ENCODE measurements around the gene ANKMY2.

The ANKMY2 gene

GRCh38 chr7:16657656-16658279 lies 12.2 kb upstream of the ANKMY2 start:
- peak; percentile 13 to 36 for DNase-seq

DNA sequence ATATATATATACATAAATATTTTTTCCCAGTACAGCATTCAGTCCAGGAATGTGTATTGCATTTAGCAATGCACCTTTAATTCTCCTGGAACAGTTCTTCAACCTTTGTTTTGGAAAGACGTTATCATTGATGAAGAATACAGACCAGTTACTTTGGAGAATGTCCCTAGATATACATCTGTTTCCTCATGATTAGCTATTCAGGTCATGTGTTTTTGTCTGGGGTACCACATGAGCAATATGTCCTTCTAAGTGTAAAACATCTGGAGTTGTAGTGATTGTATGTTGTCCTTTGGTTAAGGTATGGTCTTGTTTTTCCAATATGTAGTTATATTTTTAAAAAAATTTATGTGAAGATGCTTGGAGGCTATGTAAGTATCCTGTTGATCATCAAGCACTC lies 10.6 kb upstream of the ANKMY2 start:
- no peak for DNase-seq

DNA sequence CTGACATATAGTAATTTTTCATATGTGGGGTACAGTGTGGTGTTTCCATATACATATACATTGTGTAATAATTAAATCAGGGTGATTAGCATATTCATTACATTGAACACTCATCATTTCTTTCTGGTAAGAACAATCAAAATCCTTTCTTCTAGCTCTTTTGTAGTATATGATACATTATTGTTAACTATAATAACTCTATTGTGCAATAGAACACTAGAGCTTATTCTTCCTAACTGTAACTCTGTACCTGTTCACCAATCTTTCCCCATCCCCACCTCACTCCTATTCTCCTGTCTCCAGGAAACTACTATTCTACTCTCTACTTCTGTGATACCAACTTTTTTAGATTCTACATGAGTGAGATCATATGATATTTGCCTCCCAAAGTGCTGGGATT lies 9.8 kb upstream of the ANKMY2 start:
- DNase-seq, result no peak

GRCh38 chr7:16652888-16653287 lies 7.3 kb upstream of the ANKMY2 start:
- DNase-seq, result no peak

DNA sequence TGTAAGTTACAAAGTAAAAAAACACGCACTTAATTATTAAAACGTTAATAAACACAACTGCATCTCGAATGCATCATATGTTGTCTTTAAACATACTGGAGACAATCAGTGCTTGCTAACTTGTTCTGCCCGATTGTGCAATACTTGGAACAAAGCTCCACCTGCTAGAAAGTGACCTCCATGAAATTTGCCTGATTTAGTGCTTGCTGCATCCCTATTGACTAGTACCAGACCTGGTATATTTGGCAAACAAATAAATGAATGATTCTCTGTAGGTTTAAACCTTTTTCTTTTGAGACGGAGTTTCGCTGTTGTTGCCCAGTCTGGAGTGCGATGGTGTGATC lies 6.7 kb upstream of the ANKMY2 start:
- no peak for DNase-seq

DNA sequence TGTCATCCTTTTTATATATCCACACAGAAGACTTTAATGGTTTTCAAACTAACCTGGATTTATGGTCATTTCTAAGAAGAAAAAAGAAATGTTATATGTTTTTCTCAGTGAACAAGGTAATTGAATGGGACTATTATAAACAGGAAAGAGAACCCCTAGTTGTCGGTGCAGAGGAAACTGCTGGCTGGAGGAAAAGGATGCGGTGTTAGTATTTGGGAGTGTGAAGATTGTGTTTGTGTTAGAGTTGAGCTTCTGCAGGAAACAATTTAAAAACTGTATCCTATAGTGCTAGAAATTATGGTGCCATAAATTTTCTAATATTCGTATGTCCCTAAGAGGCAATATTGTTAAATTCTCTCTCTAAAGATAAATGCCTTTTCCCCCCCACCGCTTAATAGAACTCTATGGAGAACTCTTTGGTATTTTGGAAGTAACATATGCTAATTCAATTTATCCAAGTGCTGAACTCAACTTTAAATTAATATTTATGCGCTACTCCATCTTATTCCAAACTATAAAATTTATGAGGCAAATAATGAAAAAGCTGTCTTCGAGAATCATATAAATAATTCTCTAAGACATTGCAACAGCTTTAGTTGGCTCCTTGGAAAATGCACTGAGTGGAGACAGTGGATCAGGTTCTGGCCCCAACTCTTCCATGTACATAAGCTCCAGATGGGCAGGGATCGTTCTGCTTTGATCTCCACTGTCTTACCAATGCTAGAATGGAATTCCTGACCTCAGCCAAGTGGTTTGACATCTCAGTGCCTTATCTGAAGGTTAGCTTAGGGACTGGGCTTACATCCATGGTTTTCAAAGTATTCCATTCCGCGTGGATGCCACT lies 6.1 kb upstream of the ANKMY2 start:
- DNase-seq, result no peak

DNA sequence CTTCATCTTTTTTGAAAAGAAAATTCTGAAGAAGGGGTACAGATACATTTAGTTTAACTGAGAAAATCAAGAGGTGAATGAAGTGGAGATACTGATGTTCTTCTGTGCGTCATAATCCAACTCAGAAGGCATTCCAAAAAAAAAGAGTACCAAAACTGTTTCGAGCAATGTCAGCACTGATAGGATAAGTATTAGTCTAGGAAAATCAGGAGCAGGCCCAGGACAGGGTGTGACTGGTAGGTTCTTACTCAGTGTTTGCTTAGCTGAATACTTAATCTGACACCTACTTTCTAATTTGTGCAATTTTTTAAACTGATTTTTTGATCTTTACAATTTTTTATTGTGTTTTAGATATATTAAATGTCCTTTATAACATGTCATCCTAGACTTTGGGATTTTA lies 4.7 kb upstream of the ANKMY2 start:
- no peak for DNase-seq

- no peak for DNase-seq
Observed at GRCh38 chr7:16649196-16649595, 3.6 kb upstream of the ANKMY2 start.

GRCh38 chr7:16648551-16648950 lies 3.0 kb upstream of the ANKMY2 start:
- DNase-seq, result peak; percentile 14 to 44

GRCh38 chr7:16647435-16647960 lies 1.9 kb upstream of the ANKMY2 start:
- no peak for DNase-seq

- peak in 1 of 2 donors; percentile 6 for DNase-seq
Observed at GRCh38 chr7:16646472-16647072, 1.0 kb upstream of the ANKMY2 start.

DNA sequence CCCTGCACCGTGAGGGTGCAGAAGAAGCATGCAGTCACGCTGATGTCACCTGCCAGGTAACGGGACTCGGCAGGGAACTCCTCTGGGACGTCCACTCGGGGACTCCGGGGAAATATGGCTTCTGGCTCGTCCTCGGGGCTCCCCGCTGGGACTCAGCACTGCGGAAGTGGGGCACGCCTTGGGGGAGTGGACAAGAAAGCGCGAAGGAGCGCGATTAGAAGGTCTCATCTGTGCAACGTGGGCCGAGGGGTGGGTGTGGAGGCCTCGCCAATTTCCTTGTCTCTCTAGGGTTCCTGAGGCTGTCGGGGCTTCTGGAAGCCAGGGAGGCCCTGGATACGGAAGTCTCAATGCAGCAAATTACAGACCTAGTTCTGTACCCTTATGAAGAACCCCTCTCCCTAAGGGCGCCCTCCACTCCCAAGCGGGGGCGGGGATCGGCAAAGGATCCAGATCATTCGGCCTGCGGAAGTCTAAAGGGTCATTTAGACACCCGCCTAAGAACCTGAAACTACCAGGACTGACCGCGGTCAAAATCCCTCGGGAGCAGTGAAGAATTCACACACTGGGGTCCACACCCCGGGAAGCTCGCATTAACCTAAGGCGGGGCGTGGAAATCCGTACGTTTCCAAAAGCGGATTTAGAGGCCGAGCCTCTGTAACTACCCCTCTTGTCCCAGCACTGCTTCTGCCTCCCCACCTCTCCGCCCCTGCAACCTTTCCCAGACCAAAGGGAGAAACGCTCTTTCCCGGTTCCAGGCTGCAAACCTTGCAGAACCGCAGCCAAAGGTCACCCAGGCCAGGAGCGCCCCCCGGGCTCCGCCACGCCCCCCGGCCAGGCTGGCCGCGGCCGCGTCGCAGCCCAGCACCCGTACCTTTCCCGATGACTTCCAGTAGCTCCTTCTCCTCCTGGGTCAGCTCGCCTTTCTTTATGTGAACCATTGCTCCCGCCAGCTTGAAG lies 640 bp downstream of the ANKMY2 start:
- peak; percentile 63 to 81 for DNase-seq

GRCh38 chr7:16644157-16644556 lies 1.4 kb downstream of the ANKMY2 start:
- no peak for DNase-seq

DNA sequence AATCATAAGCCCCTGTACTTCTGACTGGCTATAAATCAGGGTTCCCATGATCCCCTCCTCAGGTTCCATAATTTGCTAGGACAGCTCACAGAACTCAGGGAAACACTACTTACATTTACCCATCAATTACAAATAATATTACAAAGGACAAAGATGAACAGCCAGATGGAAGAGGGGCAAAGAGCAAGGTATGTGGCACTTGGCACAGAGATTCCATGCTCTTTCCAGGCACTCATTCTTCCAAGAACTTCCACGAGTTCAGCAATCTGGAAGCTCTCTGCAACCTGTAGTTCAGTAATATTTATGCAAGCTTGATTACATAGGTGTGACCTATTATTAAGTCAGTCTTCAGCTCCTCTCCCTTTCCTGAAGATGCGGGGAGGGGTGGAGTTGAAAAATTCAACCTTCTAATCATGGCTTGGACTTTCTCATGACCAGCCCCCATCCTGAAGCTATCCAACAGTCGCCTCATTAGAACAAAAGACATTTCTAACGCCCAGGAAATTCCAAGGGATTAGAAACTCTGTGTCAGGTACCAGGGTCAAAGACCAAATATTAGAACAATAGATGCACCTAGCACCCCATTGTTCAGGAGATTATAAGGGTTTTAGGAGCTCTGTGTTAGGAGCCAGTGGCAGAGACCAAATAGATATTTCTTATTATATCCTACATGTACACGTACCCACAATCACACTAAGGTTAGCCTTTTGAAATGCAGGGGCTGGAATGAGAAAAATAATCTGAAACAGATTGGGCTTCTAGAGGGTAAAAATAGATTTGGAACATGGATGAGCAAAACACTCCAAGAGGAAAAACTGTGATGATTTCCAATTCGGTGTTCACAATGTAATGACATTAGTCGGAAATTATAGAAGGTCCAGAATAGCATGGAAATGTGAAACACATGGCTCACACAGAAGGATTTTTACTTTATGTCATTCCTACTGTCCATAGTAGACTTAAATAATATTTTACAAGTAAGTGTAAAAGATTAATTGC lies 7.0 kb downstream of the ANKMY2 start:
- DNase-seq, result no peak

- DNase-seq, result no peak
Observed at GRCh38 chr7:16637379-16637778, 8.2 kb downstream of the ANKMY2 start.

DNA sequence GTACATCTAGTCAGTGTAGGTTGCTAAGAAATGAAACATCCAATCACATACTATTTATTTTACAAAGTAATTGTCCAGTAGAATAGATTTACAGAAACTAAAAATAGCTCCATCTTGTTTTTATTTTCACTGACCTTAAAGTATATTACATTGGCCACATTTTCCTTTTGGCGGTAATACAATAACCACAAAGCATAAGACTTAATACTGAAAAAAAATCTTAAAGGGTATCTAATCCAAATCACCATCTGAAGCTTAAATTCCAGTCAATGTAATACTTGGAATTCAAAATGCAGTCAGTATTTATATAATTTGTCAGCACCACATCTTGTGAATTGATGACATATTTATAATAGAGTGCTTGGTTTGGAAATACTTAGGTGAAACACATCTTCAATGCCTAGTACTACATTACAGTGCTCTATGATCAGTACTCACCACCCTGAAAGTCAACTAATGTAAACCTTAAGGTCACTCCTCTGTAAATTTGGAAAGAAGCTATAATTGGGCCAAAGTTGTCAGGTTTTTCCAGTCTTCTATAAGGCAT lies 8.9 kb downstream of the ANKMY2 start:
- no peak for DNase-seq

DNA sequence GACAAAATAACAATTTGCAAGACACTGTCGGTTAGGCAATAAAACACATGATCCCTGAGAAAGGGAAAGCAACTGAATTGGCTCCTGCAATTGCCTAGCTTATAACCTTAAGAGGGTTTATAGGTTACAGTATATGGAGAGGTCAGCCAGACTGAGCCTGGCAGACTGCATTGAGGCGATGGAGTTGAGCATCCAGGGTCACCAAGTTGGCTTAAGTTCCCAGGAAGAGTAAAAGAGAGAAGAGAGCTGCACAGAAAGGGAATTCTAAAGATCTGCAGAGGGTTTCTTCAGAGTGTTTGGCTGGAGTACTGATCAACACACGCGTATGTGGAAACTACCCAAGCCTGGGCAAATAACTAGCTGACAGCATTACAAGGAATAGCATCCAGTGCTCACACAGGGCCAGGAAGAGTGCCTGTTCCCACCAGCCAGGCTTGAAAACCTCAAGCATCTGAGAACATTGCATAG lies 11.2 kb downstream of the ANKMY2 start:
- DNase-seq, result peak; percentile 40 to 54

- no peak for DNase-seq
Observed at GRCh38 chr7:16630654-16631053, 14.9 kb downstream of the ANKMY2 start.

DNA sequence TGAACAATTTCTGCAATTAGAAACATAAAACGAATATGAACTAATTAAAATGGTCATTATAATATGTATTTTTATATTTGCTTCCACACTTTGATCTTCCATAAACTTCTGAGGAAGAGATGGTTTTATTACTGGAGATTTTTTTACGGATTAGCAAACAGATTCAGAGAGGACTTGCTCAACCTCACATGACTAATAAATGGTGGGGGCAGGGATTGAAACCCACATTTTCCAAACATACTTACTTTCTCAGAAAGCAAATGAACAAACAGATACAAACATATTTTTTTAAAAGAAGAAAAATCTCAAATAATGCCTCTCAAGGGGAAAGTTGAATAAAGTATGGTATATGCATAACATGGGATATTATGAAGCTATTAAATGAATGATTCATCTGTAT lies 18.3 kb downstream of the ANKMY2 start:
- no peak for DNase-seq

DNA sequence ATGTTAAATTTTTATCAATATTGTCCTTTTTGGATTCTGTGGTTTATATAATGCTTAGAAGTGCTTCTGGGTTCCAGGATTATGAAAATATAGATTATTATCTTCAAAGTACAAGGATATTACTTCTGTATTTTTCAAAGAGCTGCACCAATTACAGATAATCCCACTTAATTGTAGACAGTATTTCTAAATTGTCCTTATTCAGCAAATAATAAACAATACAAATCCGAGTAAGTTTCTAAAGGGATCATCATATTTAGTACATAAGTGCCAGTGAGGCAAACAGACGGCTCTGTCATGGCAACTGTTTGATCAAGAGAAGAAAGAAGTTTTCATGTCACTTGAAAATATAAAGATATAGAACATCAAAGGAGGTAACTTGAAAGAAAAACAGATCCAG lies 19.2 kb downstream of the ANKMY2 start:
- no peak for DNase-seq

DNA sequence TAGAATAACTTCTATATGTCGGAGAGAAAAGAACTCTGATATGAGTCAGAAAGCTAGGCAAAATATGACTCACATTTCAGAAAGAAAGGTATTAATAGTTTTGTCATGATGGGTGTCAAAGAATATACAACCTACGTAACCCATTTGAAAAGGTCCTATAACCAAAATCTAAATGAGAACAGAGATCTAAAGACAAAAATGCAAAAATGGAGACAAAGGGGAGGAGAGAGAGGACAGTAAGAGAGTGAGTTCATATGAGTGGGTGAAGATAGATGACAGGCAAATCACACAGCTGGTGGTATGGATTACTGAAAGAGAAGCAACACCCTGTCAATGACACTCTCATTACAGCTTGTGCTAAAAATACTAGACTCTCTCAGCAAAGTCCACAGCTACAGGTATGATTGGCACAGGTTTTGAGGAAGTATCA lies 25.6 kb downstream of the ANKMY2 start:
- DNase-seq, result peak in 1 of 2 donors; percentile 18
